A549 (cell line): ENCODE measurements around the gene TMEM38A. TPM values are rescaled to one million over a fixed set of nuclear protein-coding genes. Genes with fewer than 3 reads are reported as not detected.
"Not testable (repeated sequence)": the region's sequence is repeated elsewhere in the genome, so short reads cannot be mapped to it uniquely, and the experiment has no call there.

Experiments used
- ATAC-seq, 2 experiments: fragments of 200-7000 bp in 1 of 2; fragments of >200 bp in 1 of 2; cut with Nextera tagmentation in 1 of 2; cut with Tn5 transposase in 1 of 2; 3 replicates each; pipeline versions ENCODE4 v1.8.0 to v1.9.1; 2018 to 2020; ENCODE audit warnings: mild to moderate bottlenecking in 1 of 2, moderate library complexity in 1 of 2
- CTCF ChIA-PET: fragments of 300-600 bp; sonication (Branson Sonifier 250); formaldehyde crosslinking; extraction: SDS; loops from one replicate; lab custom pipeline; 2021; ENCODE audit warnings: antibody characterized with exemption, inconsistent platforms; lab: Yijun Ruan, JAX
- POLR2A ChIA-PET: fragments of 350-600 bp; formaldehyde crosslinking; extraction: SDS; loops from one replicate; lab custom pipeline; 2021; ENCODE audit warnings: antibody characterized with exemption, inconsistent platforms; lab: Yijun Ruan, JAX
- DNase-seq, 2 experiments: peaks; one replicate each; pipeline versions ENCODE4 v3.0.0 to v3.0.0-alpha.2; 2011 to 2016; ENCODE audit warnings: low read depth in 1 of 2, low spot score in 1 of 2
- FAIRE-seq: peaks from 2 replicates; lab custom pipeline; 2011; peaks lifted over from hg19 to GRCh38; lab: Jason Lieb, UNC
- H3K27ac ChIP-seq, 2 experiments: fragments of >200 bp; sonication (Bioruptor Twin); formaldehyde crosslinking; 3 replicates each; pipeline ENCODE4 v1.5.1; 2016 to 2017
- H3K4me1 ChIP-seq: fragments of >200 bp; sonication (Bioruptor Twin); formaldehyde crosslinking; 3 replicates; pipeline ENCODE4 v1.6.1; 2016
- H3K4me2 ChIP-seq: fragments of >200 bp; sonication (Bioruptor Twin); formaldehyde crosslinking; 3 replicates; pipeline ENCODE4 v1.6.1; 2016
- H3K4me3 ChIP-seq: fragments of >200 bp; sonication (Bioruptor Twin); formaldehyde crosslinking; 3 replicates; pipeline ENCODE4 v1.5.1; 2016
- H3K9me3 ChIP-seq: fragments of >200 bp; sonication (Bioruptor Twin); formaldehyde crosslinking; 3 replicates; pipeline ENCODE4 v1.6.1; 2016
- BCL3 ChIP-seq: fragments of >200 bp; sonication (Bioruptor Twin); formaldehyde crosslinking; IDR thresholded peaks from 3 replicates; pipeline ENCODE4 v1.6.1; 2016
- BHLHE40 ChIP-seq: IDR thresholded peaks from 2 replicates; pipeline ENCODE4 v1.6.1; 2012; ENCODE audit warnings: low read depth, low read length, inconsistent platforms
- CBX2 ChIP-seq: fragments of 200-600 bp; sonication (generic); IDR thresholded peaks from 2 replicates; pipeline ENCODE4 v1.6.1; 2016; ENCODE audit warnings: low read depth, mild to moderate bottlenecking, borderline replicate concordance
- EHF ChIP-seq: fragments of 250-450 bp; sonication (Bioruptor Pico); IDR thresholded peaks from 2 replicates; pipeline ENCODE4 v1.5.0; 2020; ENCODE audit warnings: mild to moderate bottlenecking
- HDAC2 ChIP-seq: fragments of 200-600 bp; sonication (generic); IDR thresholded peaks from 2 replicates; pipeline ENCODE4 v1.6.1; 2016
- HMGXB4 ChIP-seq: fragments of 250-450 bp; sonication (Bioruptor Pico); IDR thresholded peaks from 2 replicates; pipeline ENCODE4 v1.5.0; 2021; ENCODE audit warnings: mild to moderate bottlenecking, moderate library complexity, borderline replicate concordance
- KDM1A ChIP-seq: fragments of 200-600 bp; sonication (generic); IDR thresholded peaks from 2 replicates; pipeline ENCODE4 v1.6.1; 2016; ENCODE audit warnings: low read depth, mild to moderate bottlenecking
- MAZ ChIP-seq: fragments of 150-350 bp; IDR thresholded peaks from 2 replicates; pipeline ENCODE4 v1.6.1; 2014; ENCODE audit warnings: antibody characterized with exemption, low read depth, low read length, borderline replicate concordance
- MYC ChIP-seq: IDR thresholded peaks from 2 replicates; pipeline ENCODE4 v1.6.1; 2012; ENCODE audit warnings: mild to moderate bottlenecking, inconsistent platforms, low read length, improper control_type of control experiment, borderline replicate concordance
- NFE2L2 ChIP-seq: fragments of 150-350 bp; conservative IDR thresholded peaks from 2 replicates; pipeline ENCODE4 v1.6.1; 2014; ENCODE audit warnings: low read length
- RARB ChIP-seq: fragments of 250-450 bp; sonication (Bioruptor Pico); IDR thresholded peaks from 2 replicates; pipeline ENCODE4 v1.8.0; 2021; ENCODE audit warnings: mild to moderate bottlenecking, moderate library complexity
- RCOR1 ChIP-seq: fragments of 150-350 bp; IDR thresholded peaks from 2 replicates; pipeline ENCODE4 v1.6.1; 2014; ENCODE audit warnings: antibody characterized with exemption, low read length, low read depth
- ZSCAN20 ChIP-seq: fragments of 250-450 bp; sonication (Bioruptor Pico); IDR thresholded peaks from 2 replicates; pipeline ENCODE4 v1.8.0; 2022; ENCODE audit warnings: mild to moderate bottlenecking, moderate library complexity
- WGBS: methylation state at CpG from one replicate; pipeline ENCODE4 v1.1.6; 2017; ENCODE audit errors: missing lambda C conversion rate; 5-methylcytosine and 5-hydroxymethylcytosine counted together
- polyA plus RNA-seq, 4 experiments: library from polyadenylated mRNA; depleted of rRNA in 3 of 4; stranded (reverse); fragments of >200 nt; fragmentation: RNase III in 1 of 4; extraction: RNeasy Plus Mini Kit Qiagen cat#74134 plus additional on column Dnase treatment in 1 of 4; gene quantifications; 2 replicates in 3 of 4; 3 replicates in 1 of 4; pipeline ENCODE4 v1.2.3, GENCODE V29; 2011 to 2017

TMEM38A gene
- polyA plus RNA-seq, 2 of the 4 experiments (the other 2 are of a cell fraction): 1.2 to 1.5 TPM

- POLR2A ChIA-PET: interaction anchor here (1.1 to 1.8 kb wide), 2 partner anchors 10 to 22 kb away, joined by 3 to 4 read pairs; partner anchors contain the start of genes MED26 and SMIM7
- Histone ChIP-seq H3K9me3 (no peaks in the 10 kb centered on the region), H3K4me2 (no peak overlapping the region), H3K4me3 (no peak overlapping the region), H3K4me1 (no peaks in the 10 kb centered on the region), H3K27ac (no peak overlapping the region)
- WGBS: 92% methylated on average over 9 of the region's 9 CpGs
- DNase-seq: no peak
- CTCF ChIA-PET: no interaction called here
- ATAC-seq: no peak; a peak in 1 of 6 replicates
- TF ChIP-seq BHLHE40: no peak
- TF ChIP-seq ZSCAN20 (CRISPR knock-in tag): no peak
- TF ChIP-seq RARB (CRISPR knock-in tag): no peak
- no peak for TF ChIP-seq MYC
- no peak for FAIRE-seq
Observed at GRCh38 chr19:16649734-16650133, 11.2 kb upstream of the TMEM38A start.

GRCh38 chr19:16650821-16651220 is 10.1 kb upstream of the TMEM38A start:
- 100% methylated on average over 2 of the region's 2 CpGs for WGBS
- H3K4me3 ChIP-seq: no peak overlapping the region
- no peak overlapping the region for H3K27ac ChIP-seq
- no peak for FAIRE-seq
- no peaks in the 10 kb centered on the region for H3K9me3 ChIP-seq
- H3K4me2 ChIP-seq: no peak overlapping the region
- TF ChIP-seq CBX2: no peak
- no peak for TF ChIP-seq BCL3
- TF ChIP-seq NFE2L2: no peak
- no peak for TF ChIP-seq HMGXB4 (CRISPR knock-in tag)
- TF ChIP-seq RCOR1: no peak
- TF ChIP-seq EHF (CRISPR knock-in tag): no peak
- peak in 1 of 2 experiments; percentile 43; a peak in 1 of 6 replicates for ATAC-seq
- ChIA-PET POLR2A (interaction anchor here (1.8 kb wide), 1 partner anchor 23 kb away, joined by 4 read pairs; the partner anchor contains the start of gene MED26), CTCF (no interaction called here)
- DNase-seq: no peak
- no peaks in the 10 kb centered on the region for H3K4me1 ChIP-seq

- POLR2A ChIA-PET, ATAC-seq, H3K4me3 ChIP-seq, FAIRE-seq, DNase-seq, H3K4me2 ChIP-seq, CTCF ChIA-PET, H3K9me3 ChIP-seq, H3K4me1 ChIP-seq, H3K27ac ChIP-seq: not testable (repeated sequence)
- WGBS: 94% methylated on average over 8 of the region's 8 CpGs
- TF ChIP-seq KDM1A: peak; percentile 25; the same call in 1 of the 2 replicates
- peak; percentile 43; the same call in 1 of the 2 replicates for TF ChIP-seq HDAC2
Observed at GRCh38 chr19:16651421-16652188, 9.3 kb upstream of the TMEM38A start.

GRCh38 chr19:16652854-16653253 is 8.1 kb upstream of the TMEM38A start:
- no peak overlapping the region for H3K4me3 ChIP-seq
- 95% methylated on average over 7 of the region's 7 CpGs for WGBS
- CTCF ChIA-PET: no interaction called here
- no peak for TF ChIP-seq MAZ
- TF ChIP-seq, all 56 proteins: peak for 0
- Histone ChIP-seq H3K27ac (no peak overlapping the region), H3K4me1 (no peaks in the 10 kb centered on the region), H3K9me3 (no peaks in the 10 kb centered on the region), H3K4me2 (no peak overlapping the region)
- DNase-seq (no peak), FAIRE-seq (no peak), ATAC-seq (no peak)
- POLR2A ChIA-PET: no interaction called here
